ENCODE measurements around the gene ELAVL3. TPM values are rescaled to one million over a fixed set of nuclear protein-coding genes. Genes with fewer than 3 reads are reported as not detected.
"Not testable (repeated sequence)": the region's sequence is repeated elsewhere in the genome, so short reads cannot be mapped to it uniquely, and the experiment has no call there.

Gene ELAVL3
- polyA plus RNA-seq, 10 donors: 0.07 to 0.34 (median 0.22) TPM; not detected in 6

- no peak for DNase-seq
Measured at GRCh38 chr19:11486661-11487503, 6.0 kb upstream of the ELAVL3 start.

- no peak for DNase-seq
Measured at GRCh38 chr19:11485245-11485837, 4.5 kb upstream of the ELAVL3 start.

- no peak for DNase-seq
Measured at GRCh38 chr19:11483366-11484111, 2.7 kb upstream of the ELAVL3 start.

GRCh38 chr19:11482384-11483050 is 1.7 kb upstream of the ELAVL3 start:
- DNase-seq: peak; percentile 57 to 88 (median 80)

GRCh38 chr19:11481534-11482383 is 913 bp upstream of the ELAVL3 start:
- DNase-seq: peak; percentile 44 to 80 (median 53)

GRCh38 chr19:11479898-11480714 is 740 bp downstream of the ELAVL3 start:
- no peak for DNase-seq

GRCh38 chr19:11479090-11479897 is 1.6 kb downstream of the ELAVL3 start:
- peak in 1 of 3 donors; percentile 27 for DNase-seq

- no peak for DNase-seq
Measured at GRCh38 chr19:11478167-11479089, 2.4 kb downstream of the ELAVL3 start.

GRCh38 chr19:11475861-11476260 is 5.0 kb downstream of the ELAVL3 start:
- no peak for DNase-seq

- not testable (repeated sequence) for DNase-seq
Measured at GRCh38 chr19:11475343-11475742, 5.5 kb downstream of the ELAVL3 start.

- no peak for DNase-seq
Measured at GRCh38 chr19:11473725-11474124, 7.1 kb downstream of the ELAVL3 start.

GRCh38 chr19:11468266-11468845 is 12.5 kb downstream of the ELAVL3 start:
- DNase-seq: not testable (repeated sequence)

- DNase-seq: no peak
Measured at GRCh38 chr19:11465600-11465999, 15.2 kb downstream of the ELAVL3 start.

GRCh38 chr19:11464333-11465265 is 16.2 kb downstream of the ELAVL3 start:
- no peak for DNase-seq

- DNase-seq: no peak
Measured at GRCh38 chr19:11463391-11463790, 17.5 kb downstream of the ELAVL3 start.

GRCh38 chr19:11461453-11461852 is 19.4 kb downstream of the ELAVL3 start:
- DNase-seq: no peak

Data from muscle of back (tissue), 11 donors.